CD4-positive, alpha-beta T cell treated with Interleukin-6 for 4 hours (primary cell): ENCODE results near the gene RGS18.
"Not testable (repeated sequence)": the region's sequence is repeated elsewhere in the genome, so short reads cannot be mapped to it uniquely, and the experiment has no call there.

ENCODE experiments used
- DNase-seq: peaks from one replicate; pipeline ENCODE4 v3.0.0-alpha.2; 2020; ENCODE audit warnings: mixed read lengths

The RGS18 gene

GRCh38 chr1:192167911-192168700 lies 9.8 kb downstream of the RGS18 start:
- no peak for DNase-seq

GRCh38 chr1:192168964-192169363 lies 10.7 kb downstream of the RGS18 start:
- DNase-seq, result no peak

- no peak for DNase-seq
Observed at GRCh38 chr1:192170196-192170984, 12.1 kb downstream of the RGS18 start.

GRCh38 chr1:192171123-192171522 lies 12.9 kb downstream of the RGS18 start:
- DNase-seq, result no peak

GRCh38 chr1:192175971-192176370 lies 17.7 kb downstream of the RGS18 start:
- DNase-seq, result no peak

GRCh38 chr1:192183788-192184187 lies 25.5 kb downstream of the RGS18 start:
- DNase-seq, result no peak

GRCh38 chr1:192186197-192186596 lies 27.9 kb downstream of the RGS18 start:
- no peak for DNase-seq

GRCh38 chr1:192190066-192190465 lies 31.8 kb downstream of the RGS18 start:
- no peak for DNase-seq

- no peak for DNase-seq
Observed at GRCh38 chr1:192201303-192201702, 43.0 kb downstream of the RGS18 start.

GRCh38 chr1:192224396-192224795 lies 66.1 kb downstream of the RGS18 start:
- no peak for DNase-seq

- no peak for DNase-seq
Observed at GRCh38 chr1:192224846-192225245, 66.6 kb downstream of the RGS18 start.

GRCh38 chr1:192225266-192225665 lies 67.0 kb downstream of the RGS18 start:
- DNase-seq, result no peak

GRCh38 chr1:192225703-192226102 lies 67.4 kb downstream of the RGS18 start:
- DNase-seq, result no peak

- no peak for DNase-seq
Observed at GRCh38 chr1:192227330-192227729, 69.1 kb downstream of the RGS18 start.

GRCh38 chr1:192227980-192228379 lies 69.7 kb downstream of the RGS18 start:
- DNase-seq, result not testable (repeated sequence)

GRCh38 chr1:192232817-192233417 lies 74.7 kb downstream of the RGS18 start:
- no peak for DNase-seq

GRCh38 chr1:192235127-192235526 lies 76.9 kb downstream of the RGS18 start:
- DNase-seq, result no peak
